NCI-H748 treated with DMSO at 0.1 percent for 48 hours (cell line): Measurements from ENCODE around the gene NUP85.
"Not testable (repeated sequence)": the region's sequence is repeated elsewhere in the genome, so short reads cannot be mapped to it uniquely, and the experiment has no call there.

Source experiments
- DNase-seq: peaks from one replicate; lab custom pipeline; 2025; lab: John Stamatoyannopoulos, UW

Gene NUP85

GRCh38 chr17:75241996-75242460, 36.5 kb downstream of the NUP85 start:
- no peak for DNase-seq

GRCh38 chr17:75242461-75243042, 37.1 kb downstream of the NUP85 start:
- DNase-seq = no peak

- no peak for DNase-seq
Observed at GRCh38 chr17:75244133-75244866, 38.8 kb downstream of the NUP85 start.

- no peak for DNase-seq
Observed at GRCh38 chr17:75245011-75245410, 39.5 kb downstream of the NUP85 start.

- DNase-seq = no peak
Observed at GRCh38 chr17:75246404-75246803, 40.9 kb downstream of the NUP85 start.

GRCh38 chr17:75249564-75249963, 44.1 kb downstream of the NUP85 start:
- DNase-seq = no peak

GRCh38 chr17:75250009-75250471, 44.6 kb downstream of the NUP85 start:
- no peak for DNase-seq

- no peak for DNase-seq
Observed at GRCh38 chr17:75252039-75252816, 46.7 kb downstream of the NUP85 start.

- not testable (repeated sequence) for DNase-seq
Observed at GRCh38 chr17:75255954-75256698, 50.6 kb downstream of the NUP85 start.

GRCh38 chr17:75257228-75257627, 51.7 kb downstream of the NUP85 start:
- not testable (repeated sequence) for DNase-seq

GRCh38 chr17:75260641-75261335, 55.3 kb downstream of the NUP85 start:
- no peak for DNase-seq

GRCh38 chr17:75261336-75262111, 56.0 kb downstream of the NUP85 start, which contains the start of the genes GGA3 and MRPS7:
TSS of gene GGA3 (minus strand) at chr17:75261606. CDS start at chr17:75261587, 19 bp downstream.
TSS of gene MRPS7 (plus strand) at chr17:75261879. CDS start at chr17:75261901, 22 bp downstream.
- DNase-seq = peak; percentile 46

- DNase-seq = no peak
Observed at GRCh38 chr17:75262112-75262606, 56.7 kb downstream of the NUP85 start.

GRCh38 chr17:75263055-75263454, 57.6 kb downstream of the NUP85 start:
- no peak for DNase-seq

GRCh38 chr17:75265614-75266315, 60.3 kb downstream of the NUP85 start:
- DNase-seq = no peak

GRCh38 chr17:75266316-75267152, 61.1 kb downstream of the NUP85 start:
- DNase-seq = no peak

GRCh38 chr17:75267153-75267410, 61.6 kb downstream of the NUP85 start:
- no peak for DNase-seq

GRCh38 chr17:75267411-75268232, 62.1 kb downstream of the NUP85 start:
- no peak for DNase-seq
